K562 (cell line): ENCODE results near the gene MATN1. TPM values are rescaled to one million over a fixed set of nuclear protein-coding genes. Genes with fewer than 3 reads are reported as not detected.

Experiments
- ATAC-seq: fragments of 200-7000 bp; cut with Tn5 transposase; 3 replicates; pipeline ENCODE4 v1.9.1; 2020; ENCODE audit warnings: moderate library complexity
- BruUV-seq: library from RNA; stranded (reverse); fragments of 400-500 nt; replicated peaks from 2 replicates; lab custom pipeline; 2021; lab: Mats Ljungman, UMichigan
- CTCF ChIA-PET: fragments of 300-600 bp; formaldehyde crosslinking; extraction: SDS; loops from one replicate; lab custom pipeline; 2021; ENCODE audit warnings: low intra/inter-chr PET ratio; lab: Yijun Ruan, JAX
- POLR2A ChIA-PET: fragments of 300-600, 350-650 bp; sonication (Branson Sonifier 250); formaldehyde crosslinking; extraction: SDS; loops from one replicate; lab custom pipeline; 2021; ENCODE audit warnings: antibody characterized with exemption, inconsistent platforms; lab: Yijun Ruan, JAX
- DNase-seq, 4 experiments: peaks; one replicate each; pipeline versions ENCODE4 v3.0.0 to v3.0.0-alpha.2; 2011 to 2018; ENCODE audit warnings: low spot score in 3 of 4, mixed read lengths in 3 of 4; ENCODE audit errors: extremely low read depth in 1 of 4
- FAIRE-seq: peaks from 2 replicates; lab custom pipeline; 2011; peaks lifted over from hg19 to GRCh38; lab: Jason Lieb, UNC
- H2AFZ ChIP-seq: 2 replicates; pipeline ENCODE4 v1.6.0; 2011; ENCODE audit warnings: low read depth, low read length, control low read depth, inconsistent platforms
- H3K27ac ChIP-seq: fragments of 200-600 bp; 3 replicates; pipeline ENCODE4 v1.8.0; 2011; ENCODE audit warnings: low read depth, mild to moderate bottlenecking, control low read depth, inconsistent platforms, low read length, moderate library complexity, mixed read lengths; ENCODE audit errors: extremely low read depth
- H3K27me3 ChIP-seq, 2 experiments: fragments of 300-600 bp in 1 of 2; 2 replicates in 1 of 2; 3 replicates in 1 of 2; pipeline versions ENCODE4 v1.6.0 to v1.8.0; 2011; ENCODE audit warnings: inconsistent platforms in 2 of 2, low read length in 2 of 2, mild to moderate bottlenecking in 1 of 2, mixed read lengths in 1 of 2, moderate library complexity in 1 of 2; ENCODE audit not compliant: control insufficient read depth in 2 of 2, insufficient read depth in 2 of 2
- H3K36me3 ChIP-seq: fragments of 300-600 bp; 3 replicates; pipeline ENCODE4 v1.8.0; 2011; ENCODE audit warnings: mild to moderate bottlenecking, low read length, inconsistent platforms; ENCODE audit not compliant: control insufficient read depth, insufficient read depth
- H3K4me1 ChIP-seq, 2 experiments: fragments of 200-600 bp in 1 of 2; replicated peaks in 1 of 2; 2 replicates in 1 of 2; 3 replicates in 1 of 2; pipeline versions ENCODE4 v1.5.1 to v1.8.0; 2011; ENCODE audit warnings: inconsistent platforms in 2 of 2, low read length in 2 of 2, mild to moderate bottlenecking in 1 of 2, mixed read lengths in 1 of 2, moderate library complexity in 1 of 2; ENCODE audit not compliant: control insufficient read depth in 2 of 2, insufficient read depth in 2 of 2
- H3K4me2 ChIP-seq: 2 replicates; pipeline ENCODE4 v1.6.1; 2011; ENCODE audit warnings: low read length, control low read depth, inconsistent platforms, mixed read lengths; ENCODE audit not compliant: insufficient read depth
- H3K4me3 ChIP-seq: fragments of 200-600 bp; sonication (generic), shearing (Covaris generic); 2 replicates; pipeline ENCODE4 v1.5.1; 2016; ENCODE audit warnings: control low read depth, inconsistent platforms
- H3K79me2 ChIP-seq: fragments of 200-600 bp; 3 replicates; pipeline ENCODE4 v1.8.0; 2011; ENCODE audit warnings: low read length, inconsistent platforms; ENCODE audit not compliant: control insufficient read depth, insufficient read depth
- H3K9ac ChIP-seq, 2 experiments: 2 replicates each; pipeline versions ENCODE4 v1.6.0 to v1.6.1; 2011; ENCODE audit warnings: low read depth in 2 of 2, low read length in 2 of 2, control low read depth in 1 of 2, inconsistent platforms in 1 of 2, mild to moderate bottlenecking in 1 of 2, mixed read lengths in 1 of 2; ENCODE audit not compliant: insufficient read depth in 1 of 2
- H3K9me1 ChIP-seq: one replicate; pipeline ENCODE4 v1.6.0; 2011; ENCODE audit warnings: inconsistent platforms, mild to moderate bottlenecking, low read length, moderate library complexity; ENCODE audit not compliant: control insufficient read depth, insufficient read depth
- H3K9me3 ChIP-seq: replicated peaks from 2 replicates; pipeline ENCODE4 v1.5.1; 2011; ENCODE audit warnings: low read depth, low read length, inconsistent platforms; ENCODE audit not compliant: control insufficient read depth, insufficient read depth
- H4K20me1 ChIP-seq: replicated peaks from 2 replicates; pipeline ENCODE4 v1.6.1; 2011; ENCODE audit warnings: low read length, inconsistent platforms, mixed read lengths; ENCODE audit not compliant: control insufficient read depth, insufficient read depth
- CCAR2 ChIP-seq: fragments of 200-400 bp; formaldehyde crosslinking; IDR thresholded peaks from 2 replicates; pipeline ENCODE4 v1.6.1; 2017; ENCODE audit warnings: mild to moderate bottlenecking, low read depth, low read length
- EGR1 ChIP-seq: fragments of 450-650 bp; conservative IDR thresholded peaks from 2 replicates; pipeline ENCODE4 v1.6.1; 2017; ENCODE audit warnings: mild to moderate bottlenecking
- MNT ChIP-seq, 2 experiments: fragments of 450-650 bp; conservative IDR thresholded peaks; 2 replicates each; pipeline ENCODE4 v1.6.1; 2017; ENCODE audit warnings: mild to moderate bottlenecking in 2 of 2, moderate library complexity in 2 of 2
- RREB1 ChIP-seq: fragments of 250-450 bp; sonication (Bioruptor Pico); IDR thresholded peaks from 2 replicates; pipeline ENCODE4 v1.4.0; 2020
- SMAD4 ChIP-seq: fragments of 250-450 bp; sonication (Bioruptor Pico); conservative IDR thresholded peaks from 2 replicates; pipeline ENCODE4 v1.8.0; 2021; ENCODE audit warnings: inconsistent platforms, mild to moderate bottlenecking, moderate library complexity
- SNIP1 ChIP-seq: fragments of 450-650 bp; IDR thresholded peaks from 2 replicates; pipeline ENCODE4 v1.7.1; 2017; ENCODE audit warnings: low read depth, mild to moderate bottlenecking
- ZBTB12 ChIP-seq: fragments of 250-450 bp; sonication (Bioruptor Pico); IDR thresholded peaks from 2 replicates; pipeline ENCODE4 v1.4.0; 2020
- ZBTB26 ChIP-seq: fragments of 450-650 bp; formaldehyde crosslinking; IDR thresholded peaks from 2 replicates; pipeline ENCODE4 v1.4.0; 2022; ENCODE audit warnings: missing genetic modification characterization
- ZNF140 ChIP-seq: fragments of 250-450 bp; sonication (Bioruptor Pico); IDR thresholded peaks from 2 replicates; pipeline ENCODE4 v1.8.0; 2021; ENCODE audit warnings: moderate library complexity, mild to moderate bottlenecking, inconsistent platforms
- ZNF24 ChIP-seq: fragments of 450-650 bp; IDR thresholded peaks from 2 replicates; pipeline ENCODE4 v1.6.1; 2016
- ZNF311 ChIP-seq: fragments of 250-450 bp; sonication (Bioruptor Pico); IDR thresholded peaks from 2 replicates; pipeline ENCODE4 v1.4.0; 2020; ENCODE audit warnings: mild to moderate bottlenecking, moderate library complexity
- WGBS: fragments of 100-300 bp; shearing (Covaris generic); methylation state at CpG from one replicate; pipeline ENCODE4 v1.1.6; 2016; ENCODE audit warnings: low coverage, mixed read lengths; ENCODE audit not compliant: insufficient coverage; ENCODE audit errors: missing lambda C conversion rate; 5-methylcytosine and 5-hydroxymethylcytosine counted together
- in situ Hi-C: fragments of 300-500 bp; cut with MboI; formaldehyde crosslinking; loops from 4 replicates; pipeline ENCODE4 v1.15.0; 2018; ENCODE audit warnings: inconsistent platforms, mixed read lengths
- intact Hi-C: fragments of 100-400 bp; cut with micrococcal nuclease; formaldehyde crosslinking; loops from 2 replicates; pipeline ENCODE4 v1.14.2; 2022
- polyA plus RNA-seq, 8 experiments: library from polyadenylated mRNA; depleted of rRNA in 4 of 8; stranded (reverse) in 5 of 8; unstranded in 3 of 8; fragments of >200 nt; fragmentation: Nextera tagmentation in 2 of 8; fragmentation: Illumina TruSeq in 1 of 8; extraction: Ambion mirVana in 2 of 8; extraction: Trizol in 1 of 8; gene quantifications; 2 replicates each; pipeline versions ENCODE4 v1.2.1 to v1.2.3, GENCODE V29; 2011 to 2014; ENCODE audit warnings: inconsistent platforms in 1 of 8, missing spikeins in 1 of 8
- total RNA-seq, 7 experiments: library from RNA; depleted of rRNA in 6 of 7; stranded (reverse); fragments of >200 nt in 6 of 7; fragmentation: Illumina TruSeq in 2 of 7; extraction: Trizol in 2 of 7; gene quantifications; 2 replicates each; pipeline versions ENCODE4 v1.2.1 to v1.2.3, GENCODE V29; 2011 to 2021; ENCODE audit warnings: low replicate concordance in 1 of 7

Gene MATN1
- total and polyA plus RNA-seq, 9 of the 15 experiments (the other 6 are each of a cell fraction or from before 2014, with no cell fraction given) = 0.10 to 2.3 (median 1.2) TPM

- TF ChIP-seq ZBTB12 (CRISPR knock-in tag) = no peak
Observed at GRCh38 chr1:30771005-30771404, 47.6 kb upstream of the MATN1 start (continued).

GRCh38 chr1:30770150-30770549 is 46.8 kb upstream of the MATN1 start:
- ATAC-seq (no peak), FAIRE-seq (no peak), DNase-seq (no peak)
- Histone ChIP-seq H4K20me1 (no peaks in the 10 kb centered on the region), H3K9ac (peak overlapping the region; percentile 85 to 86), H3K4me1 (peaks cover 58 to 72% of the 10 kb centered on the region in 2 experiments), H3K27me3 (no peaks in the 10 kb centered on the region), H3K9me1 (no peaks in the 10 kb centered on the region), H3K27ac (peak overlapping the region; percentile 90), H2AFZ (peak overlapping the region; percentile 76), H3K79me2 (peaks cover 3% of the 10 kb centered on the region; the same call in 1 of the 3 replicates), H3K36me3 (no peaks in the 10 kb centered on the region), H3K4me3 (no peak overlapping the region), H3K9me3 (no peaks in the 10 kb centered on the region), H3K4me2 (no peak overlapping the region)
- no TSS peak for BruUV-seq
- ChIA-PET POLR2A (interaction anchor here (0.6 to 3.9 kb wide), 5 partner anchors 8 to 127 kb away, joined by 3 to 59 read pairs (median 17); partner anchors contain the start of gene LAPTM5), CTCF (no interaction called here)
- in situ Hi-C loops = no loop called here
- intact Hi-C loops = loop anchor here (10.0 kb wide), 2 partner anchors 385 to 1535 kb away; partner anchors contain the start of genes MECR and PTPRU
- 81% methylated on average over 10 of the region's 10 CpGs for WGBS
- TF ChIP-seq CCAR2 (no peak), ZNF311 (CRISPR knock-in tag) (0 out of 2 replicates have a peak, but pooled peaks have one; percentile 18), ZNF24 (no peak), SMAD4 (CRISPR knock-in tag) (no peak; the same call in none of the 2 replicates), ZBTB26 (CRISPR knock-in tag) (0 out of 2 replicates have a peak, but pooled peaks have one; percentile 31), EGR1 (no peak), ZNF140 (0 out of 2 replicates have a peak, but pooled peaks have one; percentile 3), MNT (conservative IDR thresholded peaks at IDR 0.05) (no peak), RREB1 (CRISPR knock-in tag) (no peak), SNIP1 (no peak)
